K562 (cell line): ENCODE results near the gene CEBPB. TPM values are rescaled to one million over a fixed set of nuclear protein-coding genes. Genes with fewer than 3 reads are reported as not detected.
A peak's percentile ranks its signal among the peaks of the same experiment; 100 is the strongest.

Experiments
- BHLHE40 ChIP-seq: IDR thresholded peaks from 2 replicates; pipeline ENCODE4 v1.6.1; 2011; ENCODE audit warnings: low read length, improper control_type of control experiment
- C11orf30 ChIP-seq: fragments of 450-650 bp; IDR thresholded peaks from 2 replicates; pipeline ENCODE4 v1.6.1; 2016; ENCODE audit warnings: low read depth, mild to moderate bottlenecking
- CHD1 ChIP-seq: fragments of 200-600 bp; sonication (generic); IDR thresholded peaks from one replicate; pipeline ENCODE4 v1.6.1; 2012; ENCODE audit warnings: mild to moderate bottlenecking, moderate library complexity, low read length, inconsistent platforms
- CTBP1 ChIP-seq: fragments of 450-650 bp; IDR thresholded peaks from 2 replicates; pipeline ENCODE4 v1.6.1; 2016; ENCODE audit warnings: borderline replicate concordance
- CTCFL ChIP-seq: IDR thresholded peaks from 2 replicates; pipeline ENCODE4 v1.6.1; 2011; ENCODE audit warnings: borderline replicate concordance, low read depth, mild to moderate bottlenecking, moderate library complexity, low read length; ENCODE audit not compliant: insufficient read depth, poor library complexity, severe bottlenecking
- E2F3 ChIP-seq: fragments of 250-450 bp; sonication (Bioruptor Pico); IDR thresholded peaks from 2 replicates; pipeline ENCODE4 v1.4.0; 2020; ENCODE audit warnings: mild to moderate bottlenecking
- ERF ChIP-seq: fragments of 450-650 bp; formaldehyde crosslinking; IDR thresholded peaks from 2 replicates; pipeline ENCODE4 v1.4.0; 2020; ENCODE audit warnings: mild to moderate bottlenecking, mixed read lengths
- EWSR1 ChIP-seq: fragments of 450-650 bp; IDR thresholded peaks from 2 replicates; pipeline ENCODE4 v1.6.1; 2018; ENCODE audit warnings: borderline replicate concordance, mild to moderate bottlenecking, low read depth, moderate library complexity; ENCODE audit not compliant: partially characterized antibody
- FOXP4 ChIP-seq: sonication (generic); formaldehyde crosslinking; IDR thresholded peaks from 2 replicates; pipeline ENCODE4 v1.8.0; 2022; ENCODE audit warnings: mild to moderate bottlenecking, missing genetic modification reagents, borderline replicate concordance
- GATAD2A ChIP-seq: fragments of 450-650 bp; IDR thresholded peaks from 2 replicates; pipeline ENCODE4 v1.6.1; 2017
- GTF2F1 ChIP-seq: IDR thresholded peaks from 2 replicates; pipeline ENCODE4 v1.6.1; 2011; ENCODE audit warnings: low read depth, low read length, improper control_type of control experiment
- HMG20B ChIP-seq: fragments of 250-450 bp; sonication (Bioruptor Pico); IDR thresholded peaks from 2 replicates; pipeline ENCODE4 v1.5.0; 2021; ENCODE audit warnings: mild to moderate bottlenecking
- HNRNPLL ChIP-seq: fragments of 200-400 bp; formaldehyde crosslinking; IDR thresholded peaks from 2 replicates; pipeline ENCODE4 v1.6.1; 2017; ENCODE audit warnings: low read length, low read depth, mild to moderate bottlenecking; ENCODE audit not compliant: poor library complexity, severe bottlenecking
- MAZ ChIP-seq, 2 experiments: fragments of 450-650 bp in 1 of 2; sonication (generic) in 1 of 2; formaldehyde crosslinking; IDR thresholded peaks in 1 of 2; conservative IDR thresholded peaks in 1 of 2; 2 replicates each; pipeline versions ENCODE4 v1.4.0 to v1.5.0; 2020; ENCODE audit warnings: mild to moderate bottlenecking in 1 of 2, missing genetic modification reagents in 1 of 2
- NCOA6 ChIP-seq: fragments of 450-650 bp; IDR thresholded peaks from 2 replicates; pipeline ENCODE4 v1.6.1; 2017; ENCODE audit warnings: mild to moderate bottlenecking
- NCOR1 ChIP-seq: fragments of 450-650 bp; IDR thresholded peaks from 2 replicates; pipeline ENCODE4 v1.6.1; 2016; ENCODE audit warnings: mild to moderate bottlenecking, moderate library complexity
- NONO ChIP-seq, 2 experiments: fragments of 200-400 bp in 1 of 2; fragments of 450-650 bp in 1 of 2; formaldehyde crosslinking in 1 of 2; IDR thresholded peaks; 2 replicates each; pipeline ENCODE4 v1.6.1; 2017; ENCODE audit warnings: low read depth in 2 of 2, mild to moderate bottlenecking in 2 of 2, moderate library complexity in 2 of 2, low read length in 1 of 2
- PURB ChIP-seq: sonication (generic); formaldehyde crosslinking; IDR thresholded peaks from 2 replicates; pipeline ENCODE4 v1.9.0; 2021; ENCODE audit warnings: low read depth, mild to moderate bottlenecking, missing genetic modification reagents
- TAF1 ChIP-seq: IDR thresholded peaks from 2 replicates; pipeline ENCODE4 v1.6.1; 2011; ENCODE audit warnings: mild to moderate bottlenecking, low read length, moderate library complexity; ENCODE audit not compliant: insufficient read depth, control insufficient read depth, severe bottlenecking; ENCODE audit errors: extremely low read depth
- ZBTB17 ChIP-seq: fragments of 450-650 bp; formaldehyde crosslinking; IDR thresholded peaks from 2 replicates; pipeline ENCODE4 v1.4.0; 2020; ENCODE audit warnings: mild to moderate bottlenecking
- ZFX ChIP-seq: sonication (generic); formaldehyde crosslinking; IDR thresholded peaks from 2 replicates; pipeline ENCODE4 v1.8.0; 2022; ENCODE audit warnings: mild to moderate bottlenecking, missing genetic modification reagents, moderate library complexity
- ZNF143 ChIP-seq: sonication (generic); formaldehyde crosslinking; IDR thresholded peaks from 2 replicates; pipeline ENCODE4 v1.9.0; 2022; ENCODE audit warnings: mild to moderate bottlenecking, missing genetic modification reagents
- ZNF184 ChIP-seq: sonication (generic); formaldehyde crosslinking; IDR thresholded peaks from 2 replicates; pipeline ENCODE4 v1.5.0; 2020; ENCODE audit warnings: missing genetic modification reagents
- ZNF696 ChIP-seq: fragments of 250-450 bp; sonication (Bioruptor Pico); conservative IDR thresholded peaks from 2 replicates; pipeline ENCODE4 v1.4.0; 2020; ENCODE audit warnings: mild to moderate bottlenecking, moderate library complexity
- polyA plus RNA-seq, 8 experiments: library from polyadenylated mRNA; depleted of rRNA in 4 of 8; stranded (reverse) in 5 of 8; unstranded in 3 of 8; fragments of >200 nt; fragmentation: Nextera tagmentation in 2 of 8; fragmentation: Illumina TruSeq in 1 of 8; extraction: Ambion mirVana in 2 of 8; extraction: Trizol in 1 of 8; gene quantifications; 2 replicates each; pipeline versions ENCODE4 v1.2.1 to v1.2.3, GENCODE V29; 2011 to 2014; ENCODE audit warnings: inconsistent platforms in 1 of 8, missing spikeins in 1 of 8
- total RNA-seq, 7 experiments: library from RNA; depleted of rRNA in 6 of 7; stranded (reverse); fragments of >200 nt in 6 of 7; fragmentation: Illumina TruSeq in 2 of 7; extraction: Trizol in 2 of 7; gene quantifications; 2 replicates each; pipeline versions ENCODE4 v1.2.1 to v1.2.3, GENCODE V29; 2011 to 2021; ENCODE audit warnings: low replicate concordance in 1 of 7

Gene CEBPB
- total and polyA plus RNA-seq, 9 of the 15 experiments (the other 6 are each of a cell fraction or from before 2014, with no cell fraction given): 1.2 to 72.6 (median 7.8) TPM

- TF ChIP-seq CTCFL (peak; percentile 70), GATAD2A (peak; percentile 73; the same call in 1 of the 2 replicates), TAF1 (peak; percentile 78), ZFX (CRISPR knock-in tag) (peak; percentile 86), PURB (CRISPR knock-in tag) (no peak), MAZ (CRISPR knock-in tag; conservative IDR thresholded peaks at IDR 0.05 in 1 of 2, IDR thresholded peaks at IDR 0.05 in 1 of 2) (peak; percentile 88 to 92), C11orf30 (peak; percentile 27; the same call in 1 of the 2 replicates), ZNF143 (CRISPR knock-in tag) (no peak), CHD1 (peak; percentile 64), NCOR1 (0 out of 2 replicates have a peak, but pooled peaks have one; percentile 6), CTBP1 (peak; percentile 92), ERF (peak; percentile 91; the same call in 1 of the 2 replicates), BHLHE40 (peak; percentile 97), ZBTB17 (CRISPR knock-in tag) (peak; percentile 74; the same call in 1 of the 2 replicates), NCOA6 (peak; percentile 73), ZNF184 (CRISPR knock-in tag) (no peak), GTF2F1 (0 out of 2 replicates have a peak, but pooled peaks have one; percentile 44), EWSR1 (no peak), NONO (IDR thresholded peaks at IDR 0.05; ENCODE audit: low read depth in 2 of 2, low read length in 1 of 2) (peak; percentile 69 to 100), FOXP4 (CRISPR knock-in tag) (peak; percentile 58; the same call in 1 of the 2 replicates), HMG20B (CRISPR knock-in tag) (no peak), HNRNPLL (peak; percentile 72), ZNF696 (CRISPR knock-in tag) (no peak), E2F3 (CRISPR knock-in tag) (0 out of 2 replicates have a peak, but pooled peaks have one; percentile 53)
These were observed at the start of gene CEBPB (continued) for GRCh38 chr20:50190251-50191064.
